HepG2 (cell line): ENCODE results near the gene TNS1. TPM values are rescaled to one million over a fixed set of nuclear protein-coding genes. Genes with fewer than 3 reads are reported as not detected.

Experiments used
- ETV6 ChIP-seq: sonication (generic); formaldehyde crosslinking; conservative IDR thresholded peaks from 2 replicates; pipeline ENCODE4 v1.4.0; 2020; ENCODE audit warnings: missing genetic modification reagents
- GLI4 ChIP-seq: sonication (generic); formaldehyde crosslinking; IDR thresholded peaks from 2 replicates; pipeline ENCODE4 v1.5.1; 2020; ENCODE audit warnings: missing genetic modification reagents, mild to moderate bottlenecking, moderate library complexity, borderline replicate concordance
- KDM4B ChIP-seq: sonication (generic); formaldehyde crosslinking; IDR thresholded peaks from 2 replicates; pipeline ENCODE4 v1.4.0; 2020; ENCODE audit warnings: missing genetic modification reagents
- NFE2L1 ChIP-seq: sonication (generic); formaldehyde crosslinking; IDR thresholded peaks from 2 replicates; pipeline ENCODE4 v1.4.0; 2020; ENCODE audit warnings: missing genetic modification reagents, mild to moderate bottlenecking, borderline replicate concordance
- PCBP2 ChIP-seq: fragments of 200-400 bp; formaldehyde crosslinking; optimal IDR thresholded peaks from 2 replicates; pipeline ENCODE3; 2018; ENCODE audit warnings: low read length, low read depth; ENCODE audit not compliant: poor library complexity, severe bottlenecking
- PPARG ChIP-seq: conservative IDR thresholded peaks from 2 replicates; pipeline ENCODE4 v1.6.1; 2016; ENCODE audit warnings: missing biosample characterization, missing genetic modification reagents
- RAD21 ChIP-seq: fragments of 450-650 bp; formaldehyde crosslinking; IDR thresholded peaks from 2 replicates; pipeline ENCODE4 v1.5.0; 2020; ENCODE audit warnings: mild to moderate bottlenecking
- SP1 ChIP-seq, 2 experiments: fragments of 450-650 bp in 1 of 2; sonication (generic) in 1 of 2; formaldehyde crosslinking in 1 of 2; IDR thresholded peaks; 2 replicates each; pipeline versions ENCODE4 v1.4.0 to v1.6.1; 2016 to 2020; ENCODE audit warnings: missing genetic modification reagents in 1 of 2
- ZMYM2 ChIP-seq: sonication (generic); formaldehyde crosslinking; IDR thresholded peaks from 2 replicates; pipeline ENCODE4 v1.8.0; 2022; ENCODE audit warnings: mild to moderate bottlenecking, missing genetic modification reagents
- ZNF598 ChIP-seq: sonication (generic); formaldehyde crosslinking; IDR thresholded peaks from 2 replicates; pipeline ENCODE4 v1.5.1; 2020; ENCODE audit warnings: mild to moderate bottlenecking, missing genetic modification reagents, borderline replicate concordance
- ZNF615 ChIP-seq: sonication (generic); formaldehyde crosslinking; IDR thresholded peaks from 2 replicates; pipeline ENCODE4 v1.5.0; 2020; ENCODE audit warnings: mild to moderate bottlenecking, missing genetic modification reagents, borderline replicate concordance
- ZNF660 ChIP-seq: sonication (generic); formaldehyde crosslinking; IDR thresholded peaks from 2 replicates; pipeline ENCODE4 v1.5.1; 2020; ENCODE audit warnings: mild to moderate bottlenecking, low read depth, missing genetic modification reagents, borderline replicate concordance
- ZNF777 ChIP-seq: sonication (generic); formaldehyde crosslinking; IDR thresholded peaks from 2 replicates; pipeline ENCODE4 v1.4.0; 2020; ENCODE audit warnings: missing genetic modification reagents
- ZSCAN12 ChIP-seq: sonication (generic); formaldehyde crosslinking; IDR thresholded peaks from 2 replicates; pipeline ENCODE4 v1.9.0; 2021; ENCODE audit warnings: mild to moderate bottlenecking, missing genetic modification reagents
- polyA plus RNA-seq, 8 experiments: library from polyadenylated mRNA; depleted of rRNA in 3 of 8; stranded (reverse) in 7 of 8; unstranded in 1 of 8; fragments of >200 nt; fragmentation: Illumina TruSeq in 4 of 8; extraction: Trizol in 4 of 8; gene quantifications; 2 replicates each; pipeline versions ENCODE4 v1.2.1 to v1.2.3, GENCODE V29; 2011 to 2016; ENCODE audit warnings: low read depth in 4 of 8, missing spikeins in 1 of 8, mixed read lengths in 1 of 8; ENCODE audit not compliant: insufficient read depth in 1 of 8
- total RNA-seq, 5 experiments: library from RNA; depleted of rRNA; stranded (reverse); fragments of >200 nt; fragmentation: Illumina TruSeq; extraction: Trizol; gene quantifications; 2 replicates each; pipeline ENCODE4 v1.2.3, GENCODE V29; 2016; ENCODE audit warnings: low read depth in 1 of 5
- TF ChIP-seq, protein P1 (sequence below): sonication (generic); formaldehyde crosslinking; IDR thresholded peaks from 2 replicates; pipeline ENCODE4 v1.4.0; 2020; ENCODE audit warnings: missing genetic modification reagents, borderline replicate concordance
- TF ChIP-seq, protein P2 (sequence below): sonication (generic); formaldehyde crosslinking; IDR thresholded peaks from 2 replicates; pipeline ENCODE4 v1.5.1; 2020; ENCODE audit warnings: missing genetic modification reagents, mild to moderate bottlenecking, borderline replicate concordance
- TF ChIP-seq, protein P3 (sequence below): sonication (generic); formaldehyde crosslinking; IDR thresholded peaks from 2 replicates; pipeline ENCODE4 v1.5.1; 2020; ENCODE audit warnings: missing genetic modification reagents, mild to moderate bottlenecking, borderline replicate concordance
- TF ChIP-seq, protein P4 (sequence below): sonication (generic); formaldehyde crosslinking; IDR thresholded peaks from 2 replicates; pipeline ENCODE4 v1.8.1; 2023; ENCODE audit warnings: mild to moderate bottlenecking, missing genetic modification reagents
- TF ChIP-seq, protein P5 (sequence below): IDR thresholded peaks from 2 replicates; pipeline ENCODE4 v1.6.1; 2016; ENCODE audit warnings: low read depth
- TF ChIP-seq, protein P6 (sequence below): sonication (generic); formaldehyde crosslinking; IDR thresholded peaks from 2 replicates; pipeline ENCODE4 v1.4.0; 2020; ENCODE audit warnings: mild to moderate bottlenecking, low read depth, missing genetic modification reagents

The TNS1 gene
- total and polyA plus RNA-seq, 2 of the 13 experiments (the other 11 are each of a cell fraction or from before 2014, with no cell fraction given): 1.9 to 118 TPM

DNA sequence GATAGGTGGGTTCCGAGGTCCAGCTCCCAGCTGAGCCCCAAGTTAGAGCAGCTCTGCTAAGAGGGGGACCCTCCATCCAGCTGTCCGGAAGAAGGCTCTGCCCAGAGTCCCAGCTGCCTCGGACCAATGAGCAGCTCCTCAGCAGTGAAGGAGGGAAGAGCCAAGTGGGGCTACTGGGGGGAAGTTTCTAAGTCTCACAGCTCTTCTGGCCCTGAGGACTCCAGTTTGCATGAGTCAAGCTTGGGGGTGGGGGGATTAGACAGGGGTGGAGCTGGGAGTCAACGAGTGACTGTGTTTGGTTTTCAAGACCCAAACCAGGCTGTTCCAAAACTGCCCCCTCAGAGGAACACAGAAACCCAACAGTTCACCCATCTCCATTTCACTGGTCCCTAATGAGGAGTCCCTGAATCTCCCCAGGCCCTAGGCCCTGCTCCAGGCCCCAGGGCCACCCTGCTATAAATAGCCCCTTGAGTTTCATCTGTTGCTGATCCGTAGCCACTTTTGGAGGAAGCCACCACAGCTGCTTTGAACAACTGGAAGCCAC lies 100.9 kb downstream of the TNS1 start (continued):
- peak; percentile 32; the same call in 1 of the 2 replicates for TF ChIP-seq GLI4 (CRISPR knock-in tag)
- no peak for TF ChIP-seq KDM4B (CRISPR knock-in tag)
- no peak for TF ChIP-seq PPARG
- TF ChIP-seq ZNF777 (CRISPR knock-in tag): no peak
- TF ChIP-seq, protein P1, sequence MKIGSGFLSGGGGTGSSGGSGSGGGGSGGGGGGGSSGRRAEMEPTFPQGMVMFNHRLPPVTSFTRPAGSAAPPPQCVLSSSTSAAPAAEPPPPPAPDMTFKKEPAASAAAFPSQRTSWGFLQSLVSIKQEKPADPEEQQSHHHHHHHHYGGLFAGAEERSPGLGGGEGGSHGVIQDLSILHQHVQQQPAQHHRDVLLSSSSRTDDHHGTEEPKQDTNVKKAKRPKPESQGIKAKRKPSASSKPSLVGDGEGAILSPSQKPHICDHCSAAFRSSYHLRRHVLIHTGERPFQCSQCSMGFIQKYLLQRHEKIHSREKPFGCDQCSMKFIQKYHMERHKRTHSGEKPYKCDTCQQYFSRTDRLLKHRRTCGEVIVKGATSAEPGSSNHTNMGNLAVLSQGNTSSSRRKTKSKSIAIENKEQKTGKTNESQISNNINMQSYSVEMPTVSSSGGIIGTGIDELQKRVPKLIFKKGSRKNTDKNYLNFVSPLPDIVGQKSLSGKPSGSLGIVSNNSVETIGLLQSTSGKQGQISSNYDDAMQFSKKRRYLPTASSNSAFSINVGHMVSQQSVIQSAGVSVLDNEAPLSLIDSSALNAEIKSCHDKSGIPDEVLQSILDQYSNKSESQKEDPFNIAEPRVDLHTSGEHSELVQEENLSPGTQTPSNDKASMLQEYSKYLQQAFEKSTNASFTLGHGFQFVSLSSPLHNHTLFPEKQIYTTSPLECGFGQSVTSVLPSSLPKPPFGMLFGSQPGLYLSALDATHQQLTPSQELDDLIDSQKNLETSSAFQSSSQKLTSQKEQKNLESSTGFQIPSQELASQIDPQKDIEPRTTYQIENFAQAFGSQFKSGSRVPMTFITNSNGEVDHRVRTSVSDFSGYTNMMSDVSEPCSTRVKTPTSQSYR (CRISPR knock-in tag): no peak
- no peak for TF ChIP-seq RAD21 (CRISPR knock-in tag)
- no peak for TF ChIP-seq ZNF660 (CRISPR knock-in tag)
- TF ChIP-seq SP1 (IDR thresholded peaks at IDR 0.05): no peak
- no peak for TF ChIP-seq SP1 (CRISPR knock-in tag; IDR thresholded peaks at IDR 0.05)
- TF ChIP-seq, protein P2, sequence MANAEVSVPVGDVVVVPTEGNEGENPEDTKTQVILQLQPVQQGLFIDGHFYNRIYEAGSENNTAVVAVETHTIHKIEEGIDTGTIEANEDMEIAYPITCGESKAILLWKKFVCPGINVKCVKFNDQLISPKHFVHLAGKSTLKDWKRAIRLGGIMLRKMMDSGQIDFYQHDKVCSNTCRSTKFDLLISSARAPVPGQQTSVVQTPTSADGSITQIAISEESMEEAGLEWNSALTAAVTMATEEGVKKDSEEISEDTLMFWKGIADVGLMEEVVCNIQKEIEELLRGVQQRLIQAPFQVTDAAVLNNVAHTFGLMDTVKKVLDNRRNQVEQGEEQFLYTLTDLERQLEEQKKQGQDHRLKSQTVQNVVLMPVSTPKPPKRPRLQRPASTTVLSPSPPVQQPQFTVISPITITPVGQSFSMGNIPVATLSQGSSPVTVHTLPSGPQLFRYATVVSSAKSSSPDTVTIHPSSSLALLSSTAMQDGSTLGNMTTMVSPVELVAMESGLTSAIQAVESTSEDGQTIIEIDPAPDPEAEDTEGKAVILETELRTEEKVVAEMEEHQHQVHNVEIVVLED (CRISPR knock-in tag): no peak
- TF ChIP-seq ZSCAN12 (CRISPR knock-in tag): no peak
- TF ChIP-seq NFE2L1 (CRISPR knock-in tag): 0 out of 2 replicates have a peak, but pooled peaks have one; percentile 19
- TF ChIP-seq ZNF598 (CRISPR knock-in tag): no peak
- TF ChIP-seq PCBP2: no peak
- TF ChIP-seq, protein P3, sequence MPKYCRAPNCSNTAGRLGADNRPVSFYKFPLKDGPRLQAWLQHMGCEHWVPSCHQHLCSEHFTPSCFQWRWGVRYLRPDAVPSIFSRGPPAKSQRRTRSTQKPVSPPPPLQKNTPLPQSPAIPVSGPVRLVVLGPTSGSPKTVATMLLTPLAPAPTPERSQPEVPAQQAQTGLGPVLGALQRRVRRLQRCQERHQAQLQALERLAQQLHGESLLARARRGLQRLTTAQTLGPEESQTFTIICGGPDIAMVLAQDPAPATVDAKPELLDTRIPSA (CRISPR knock-in tag): 0 out of 2 replicates have a peak, but pooled peaks have one; percentile 65
- no peak for TF ChIP-seq ZMYM2 (CRISPR knock-in tag)
- TF ChIP-seq, protein P4, sequence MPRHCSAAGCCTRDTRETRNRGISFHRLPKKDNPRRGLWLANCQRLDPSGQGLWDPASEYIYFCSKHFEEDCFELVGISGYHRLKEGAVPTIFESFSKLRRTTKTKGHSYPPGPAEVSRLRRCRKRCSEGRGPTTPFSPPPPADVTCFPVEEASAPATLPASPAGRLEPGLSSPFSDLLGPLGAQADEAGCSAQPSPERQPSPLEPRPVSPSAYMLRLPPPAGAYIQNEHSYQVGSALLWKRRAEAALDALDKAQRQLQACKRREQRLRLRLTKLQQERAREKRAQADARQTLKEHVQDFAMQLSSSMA: no peak
- no peak for TF ChIP-seq ZNF615 (CRISPR knock-in tag)
- TF ChIP-seq, protein P5, sequence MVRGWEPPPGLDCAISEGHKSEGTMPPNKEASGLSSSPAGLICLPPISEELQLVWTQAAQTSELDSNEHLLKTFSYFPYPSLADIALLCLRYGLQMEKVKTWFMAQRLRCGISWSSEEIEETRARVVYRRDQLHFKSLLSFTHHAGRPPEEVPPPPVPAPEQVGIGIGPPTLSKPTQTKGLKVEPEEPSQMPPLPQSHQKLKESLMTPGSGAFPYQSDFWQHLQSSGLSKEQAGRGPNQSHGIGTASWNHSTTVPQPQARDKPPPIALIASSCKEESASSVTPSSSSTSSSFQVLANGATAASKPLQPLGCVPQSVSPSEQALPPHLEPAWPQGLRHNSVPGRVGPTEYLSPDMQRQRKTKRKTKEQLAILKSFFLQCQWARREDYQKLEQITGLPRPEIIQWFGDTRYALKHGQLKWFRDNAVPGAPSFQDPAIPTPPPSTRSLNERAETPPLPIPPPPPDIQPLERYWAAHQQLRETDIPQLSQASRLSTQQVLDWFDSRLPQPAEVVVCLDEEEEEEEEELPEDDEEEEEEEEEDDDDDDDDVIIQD (CRISPR knock-in tag): 0 out of 2 replicates have a peak, but pooled peaks have one; percentile 17
- no peak for TF ChIP-seq ETV6 (CRISPR knock-in tag)
- TF ChIP-seq, protein P6, sequence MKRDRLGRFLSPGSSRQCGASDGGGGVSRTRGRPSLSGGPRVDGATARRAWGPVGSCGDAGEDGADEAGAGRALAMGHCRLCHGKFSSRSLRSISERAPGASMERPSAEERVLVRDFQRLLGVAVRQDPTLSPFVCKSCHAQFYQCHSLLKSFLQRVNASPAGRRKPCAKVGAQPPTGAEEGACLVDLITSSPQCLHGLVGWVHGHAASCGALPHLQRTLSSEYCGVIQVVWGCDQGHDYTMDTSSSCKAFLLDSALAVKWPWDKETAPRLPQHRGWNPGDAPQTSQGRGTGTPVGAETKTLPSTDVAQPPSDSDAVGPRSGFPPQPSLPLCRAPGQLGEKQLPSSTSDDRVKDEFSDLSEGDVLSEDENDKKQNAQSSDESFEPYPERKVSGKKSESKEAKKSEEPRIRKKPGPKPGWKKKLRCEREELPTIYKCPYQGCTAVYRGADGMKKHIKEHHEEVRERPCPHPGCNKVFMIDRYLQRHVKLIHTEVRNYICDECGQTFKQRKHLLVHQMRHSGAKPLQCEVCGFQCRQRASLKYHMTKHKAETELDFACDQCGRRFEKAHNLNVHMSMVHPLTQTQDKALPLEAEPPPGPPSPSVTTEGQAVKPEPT (CRISPR knock-in tag): peak; percentile 19; the same call in 1 of the 2 replicates
